HepG2 (cell line): ENCODE results near the gene FAM89B. TPM values are rescaled to one million over a fixed set of nuclear protein-coding genes. Genes with fewer than 3 reads are reported as not detected.
A peak's percentile ranks its signal among the peaks of the same experiment; 100 is the strongest.

Source experiments
- ATF7 ChIP-seq, 2 experiments: fragments of 450-650 bp in 1 of 2; sonication (generic) in 1 of 2; formaldehyde crosslinking in 1 of 2; IDR thresholded peaks; 2 replicates each; pipeline versions ENCODE4 v1.4.0 to v1.6.1; 2016 to 2020; ENCODE audit warnings: antibody characterized with exemption in 1 of 2, mild to moderate bottlenecking in 1 of 2, missing genetic modification reagents in 1 of 2
- CBFB ChIP-seq: sonication (generic); formaldehyde crosslinking; IDR thresholded peaks from 2 replicates; pipeline ENCODE4 v1.4.0; 2020; ENCODE audit warnings: missing genetic modification reagents
- DNMT1 ChIP-seq: sonication (generic); formaldehyde crosslinking; IDR thresholded peaks from 2 replicates; pipeline ENCODE4 v1.5.1; 2020; ENCODE audit warnings: mild to moderate bottlenecking, missing genetic modification reagents
- DPF2 ChIP-seq: sonication (generic); formaldehyde crosslinking; IDR thresholded peaks from 2 replicates; pipeline ENCODE4 v1.4.0; 2020; ENCODE audit warnings: mild to moderate bottlenecking, low read depth, missing genetic modification reagents, borderline replicate concordance
- FOSL2 ChIP-seq: sonication (generic); formaldehyde crosslinking; IDR thresholded peaks from 2 replicates; pipeline ENCODE4 v1.4.0; 2020; ENCODE audit warnings: missing genetic modification reagents
- MED1 ChIP-seq: sonication (generic); formaldehyde crosslinking; IDR thresholded peaks from 2 replicates; pipeline ENCODE4 v1.4.0; 2020; ENCODE audit warnings: missing genetic modification reagents
- MED8 ChIP-seq: sonication (generic); formaldehyde crosslinking; IDR thresholded peaks from 2 replicates; pipeline ENCODE4 v1.8.1; 2023; ENCODE audit warnings: mild to moderate bottlenecking, missing genetic modification reagents; ENCODE audit not compliant: insufficient replicate concordance
- NFYB ChIP-seq: sonication (generic); formaldehyde crosslinking; IDR thresholded peaks from 2 replicates; pipeline ENCODE4 v1.4.0; 2020; ENCODE audit warnings: missing genetic modification reagents
- SAP130 ChIP-seq: IDR thresholded peaks from 2 replicates; pipeline ENCODE4 v1.6.1; 2016; ENCODE audit warnings: low read depth
- SOX13 ChIP-seq, 3 experiments: fragments of 450-650 bp in 1 of 3; sonication (generic) in 1 of 3; formaldehyde crosslinking in 1 of 3; IDR thresholded peaks in 2 of 3; conservative IDR thresholded peaks in 1 of 3; 2 replicates each; pipeline versions ENCODE4 v1.5.0 to v1.6.1; 2016 to 2020; ENCODE audit warnings: antibody characterized with exemption in 1 of 3, mild to moderate bottlenecking in 1 of 3, missing compliant biosample characterization in 1 of 3, missing genetic modification reagents in 1 of 3, moderate library complexity in 1 of 3
- SRY ChIP-seq: sonication (generic); formaldehyde crosslinking; IDR thresholded peaks from 2 replicates; pipeline ENCODE4 v1.8.0; 2022; ENCODE audit warnings: mild to moderate bottlenecking, missing genetic modification reagents
- TBX3 ChIP-seq: fragments of 450-650 bp; IDR thresholded peaks from 2 replicates; pipeline ENCODE4 v1.6.1; 2017; ENCODE audit warnings: antibody characterized with exemption, mild to moderate bottlenecking, inconsistent platforms, borderline replicate concordance
- ZBTB8A ChIP-seq: sonication (generic); formaldehyde crosslinking; IDR thresholded peaks from 2 replicates; pipeline ENCODE4 v1.4.0; 2020; ENCODE audit warnings: mild to moderate bottlenecking, low read depth, missing genetic modification reagents, borderline replicate concordance
- ZFAT ChIP-seq: sonication (generic); formaldehyde crosslinking; conservative IDR thresholded peaks from 2 replicates; pipeline ENCODE4 v1.8.1; 2023; ENCODE audit warnings: missing genetic modification reagents, inconsistent platforms
- ZNF431 ChIP-seq: sonication (generic); formaldehyde crosslinking; IDR thresholded peaks from 2 replicates; pipeline ENCODE4 v1.9.0; 2022; ENCODE audit warnings: missing genetic modification reagents, low read depth, mild to moderate bottlenecking, borderline replicate concordance
- polyA plus RNA-seq, 8 experiments: library from polyadenylated mRNA; depleted of rRNA in 3 of 8; stranded (reverse) in 7 of 8; unstranded in 1 of 8; fragments of >200 nt; fragmentation: Illumina TruSeq in 4 of 8; extraction: Trizol in 4 of 8; gene quantifications; 2 replicates each; pipeline versions ENCODE4 v1.2.1 to v1.2.3, GENCODE V29; 2011 to 2016; ENCODE audit warnings: low read depth in 4 of 8, missing spikeins in 1 of 8, mixed read lengths in 1 of 8; ENCODE audit not compliant: insufficient read depth in 1 of 8
- total RNA-seq, 5 experiments: library from RNA; depleted of rRNA; stranded (reverse); fragments of >200 nt; fragmentation: Illumina TruSeq; extraction: Trizol; gene quantifications; 2 replicates each; pipeline ENCODE4 v1.2.3, GENCODE V29; 2016; ENCODE audit warnings: low read depth in 1 of 5
- TF ChIP-seq, protein P1 (sequence below): sonication (generic); formaldehyde crosslinking; IDR thresholded peaks from 2 replicates; pipeline ENCODE4 v1.4.0; 2020; ENCODE audit warnings: missing genetic modification reagents, low read depth, mild to moderate bottlenecking, borderline replicate concordance
- TF ChIP-seq, protein P2 (sequence below): IDR thresholded peaks from 2 replicates; pipeline ENCODE4 v1.6.1; 2016; ENCODE audit warnings: low read depth, borderline replicate concordance
- TF ChIP-seq, protein P3 (sequence below): sonication (generic); formaldehyde crosslinking; IDR thresholded peaks from 2 replicates; pipeline ENCODE4 v1.8.0; 2022; ENCODE audit warnings: mild to moderate bottlenecking, missing genetic modification reagents, moderate library complexity
- TF ChIP-seq, protein P4 (sequence below), 2 experiments: sonication (generic) in 1 of 2; formaldehyde crosslinking in 1 of 2; IDR thresholded peaks; 2 replicates each; pipeline versions ENCODE4 v1.4.0 to v1.6.1; 2016 to 2020; ENCODE audit warnings: borderline replicate concordance in 1 of 2, low read depth in 1 of 2, mild to moderate bottlenecking in 1 of 2, missing genetic modification reagents in 1 of 2

The FAM89B gene
- total and polyA plus RNA-seq, 2 of the 13 experiments (the other 11 are each of a cell fraction or from before 2014, with no cell fraction given), result 5.7 to 8.0 TPM

DNA sequence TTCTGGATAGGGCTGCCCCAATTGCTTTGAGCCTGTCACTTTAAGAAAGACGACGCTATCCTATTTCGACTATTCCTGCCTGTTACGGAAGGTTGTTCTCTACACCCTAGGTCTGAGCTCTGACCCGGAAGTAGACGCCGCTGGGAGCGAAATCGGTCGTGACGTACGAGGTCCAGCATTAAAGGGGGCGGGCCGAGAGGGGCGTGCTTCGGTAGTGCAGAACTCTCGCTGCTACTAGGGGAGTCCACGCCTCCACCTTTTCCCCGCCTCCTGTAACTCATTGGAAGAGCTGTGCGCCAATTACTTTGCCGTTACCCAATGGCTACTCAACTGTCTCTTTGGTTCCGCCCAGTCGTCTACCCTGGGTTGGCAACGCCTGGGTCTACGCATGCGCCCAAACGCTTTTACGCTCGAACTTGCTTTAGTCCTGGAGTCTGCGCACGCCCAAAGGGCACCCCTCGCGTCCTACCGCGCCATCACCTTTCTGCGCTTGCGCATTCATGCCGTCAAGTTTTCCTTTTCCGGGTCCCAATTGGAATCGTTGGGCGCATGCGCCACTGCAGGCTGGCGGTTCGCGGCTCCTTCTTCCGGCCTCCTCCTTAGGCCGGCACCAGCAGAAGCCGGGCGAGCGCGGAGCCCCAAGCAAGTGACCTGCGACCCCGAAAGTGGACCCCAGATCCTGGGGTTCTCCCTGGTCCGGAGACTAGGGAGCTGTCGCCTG lies 43.1 kb downstream of the FAM89B start, which contains the start of gene PCNX3 (continued):
- TF ChIP-seq, protein P1, sequence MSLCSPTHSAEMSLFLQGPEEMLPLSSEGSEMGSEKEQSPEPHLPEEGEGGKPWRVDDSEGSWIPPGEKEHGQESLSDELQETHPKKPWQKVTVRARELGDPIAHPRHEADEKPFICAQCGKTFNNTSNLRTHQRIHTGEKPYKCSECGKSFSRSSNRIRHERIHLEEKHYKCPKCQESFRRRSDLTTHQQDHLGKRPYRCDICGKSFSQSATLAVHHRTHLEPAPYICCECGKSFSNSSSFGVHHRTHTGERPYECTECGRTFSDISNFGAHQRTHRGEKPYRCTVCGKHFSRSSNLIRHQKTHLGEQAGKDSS (CRISPR knock-in tag), result no peak
- TF ChIP-seq MED1, result peak; percentile 67
- no peak for TF ChIP-seq ATF7 (IDR thresholded peaks at IDR 0.05)
- TF ChIP-seq ATF7 (CRISPR knock-in tag; IDR thresholded peaks at IDR 0.05), result no peak
- peak; percentile 36; the same call in 1 of the 2 replicates for TF ChIP-seq CBFB (CRISPR knock-in tag)
- no peak; the same call in 1 of the 2 replicates for TF ChIP-seq SRY (CRISPR knock-in tag)
- TF ChIP-seq, protein P2, sequence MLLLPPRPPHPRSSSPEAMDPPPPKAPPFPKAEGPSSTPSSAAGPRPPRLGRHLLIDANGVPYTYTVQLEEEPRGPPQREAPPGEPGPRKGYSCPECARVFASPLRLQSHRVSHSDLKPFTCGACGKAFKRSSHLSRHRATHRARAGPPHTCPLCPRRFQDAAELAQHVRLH (CRISPR knock-in tag), result 0 out of 2 replicates have a peak, but pooled peaks have one; percentile 4
- TF ChIP-seq TBX3, result 0 out of 2 replicates have a peak, but pooled peaks have one; percentile 52
- no peak for TF ChIP-seq ZFAT
- TF ChIP-seq SAP130 (CRISPR knock-in tag), result peak; percentile 91
- no peak for TF ChIP-seq DPF2
- TF ChIP-seq, protein P3, sequence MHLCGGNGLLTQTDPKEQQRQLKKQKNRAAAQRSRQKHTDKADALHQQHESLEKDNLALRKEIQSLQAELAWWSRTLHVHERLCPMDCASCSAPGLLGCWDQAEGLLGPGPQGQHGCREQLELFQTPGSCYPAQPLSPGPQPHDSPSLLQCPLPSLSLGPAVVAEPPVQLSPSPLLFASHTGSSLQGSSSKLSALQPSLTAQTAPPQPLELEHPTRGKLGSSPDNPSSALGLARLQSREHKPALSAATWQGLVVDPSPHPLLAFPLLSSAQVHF (CRISPR knock-in tag), result no peak
- no peak for TF ChIP-seq MED8 (CRISPR knock-in tag)
- TF ChIP-seq ZNF431 (CRISPR knock-in tag), result no peak
- peak; percentile 45; the same call in 1 of the 2 replicates for TF ChIP-seq FOSL2 (CRISPR knock-in tag)
- TF ChIP-seq DNMT1, result no peak
- no peak for TF ChIP-seq ZBTB8A (CRISPR knock-in tag)
- TF ChIP-seq, protein P4, sequence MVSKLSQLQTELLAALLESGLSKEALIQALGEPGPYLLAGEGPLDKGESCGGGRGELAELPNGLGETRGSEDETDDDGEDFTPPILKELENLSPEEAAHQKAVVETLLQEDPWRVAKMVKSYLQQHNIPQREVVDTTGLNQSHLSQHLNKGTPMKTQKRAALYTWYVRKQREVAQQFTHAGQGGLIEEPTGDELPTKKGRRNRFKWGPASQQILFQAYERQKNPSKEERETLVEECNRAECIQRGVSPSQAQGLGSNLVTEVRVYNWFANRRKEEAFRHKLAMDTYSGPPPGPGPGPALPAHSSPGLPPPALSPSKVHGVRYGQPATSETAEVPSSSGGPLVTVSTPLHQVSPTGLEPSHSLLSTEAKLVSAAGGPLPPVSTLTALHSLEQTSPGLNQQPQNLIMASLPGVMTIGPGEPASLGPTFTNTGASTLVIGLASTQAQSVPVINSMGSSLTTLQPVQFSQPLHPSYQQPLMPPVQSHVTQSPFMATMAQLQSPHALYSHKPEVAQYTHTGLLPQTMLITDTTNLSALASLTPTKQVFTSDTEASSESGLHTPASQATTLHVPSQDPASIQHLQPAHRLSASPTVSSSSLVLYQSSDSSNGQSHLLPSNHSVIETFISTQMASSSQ (IDR thresholded peaks at IDR 0.05; ENCODE audit: low read depth), result 0 out of 2 replicates have a peak, but pooled peaks have one; percentile 45
- TF ChIP-seq, protein P4 (CRISPR knock-in tag; IDR thresholded peaks at IDR 0.05; ENCODE audit: borderline replicate concordance), result peak; percentile 71; the same call in 1 of the 2 replicates
- TF ChIP-seq SOX13 (IDR thresholded peaks at IDR 0.05), result no peak
- TF ChIP-seq SOX13 (CRISPR knock-in tag; conservative IDR thresholded peaks at IDR 0.05 in 1 of 2, IDR thresholded peaks at IDR 0.05 in 1 of 2), result no peak; a peak in 1 of 4 replicates
- TF ChIP-seq NFYB (CRISPR knock-in tag), result peak; percentile 99
